GM12892 (cell line): ENCODE results near the gene SPATA18.

Experiments
- POLR2A ChIP-seq: IDR thresholded peaks from 2 replicates; pipeline ENCODE4 v1.6.1; 2011; ENCODE audit warnings: low read depth, low read length, control low read depth
- POLR2AphosphoS5 ChIP-seq: IDR thresholded peaks from 2 replicates; pipeline ENCODE4 v1.6.1; 2011; ENCODE audit warnings: low read depth, low read length, control low read depth
- TAF1 ChIP-seq: IDR thresholded peaks from 2 replicates; pipeline ENCODE4 v1.6.1; 2011; ENCODE audit warnings: low read depth, mild to moderate bottlenecking, control low read depth, low read length, borderline replicate concordance

- TF ChIP-seq TAF1 (no peak), POLR2A (no peak), POLR2AphosphoS5 (no peak)
Observed at GRCh38 chr4:52107336-52107735, 56.2 kb downstream of the SPATA18 start.
